ENCODE measurements around the gene MSL1. TPM values are rescaled to one million over a fixed set of nuclear protein-coding genes. Genes with fewer than 3 reads are reported as not detected.

The MSL1 gene
- total and polyA plus RNA-seq, 8 donors: 21.0 to 105 (median 33.5) TPM

DNA sequence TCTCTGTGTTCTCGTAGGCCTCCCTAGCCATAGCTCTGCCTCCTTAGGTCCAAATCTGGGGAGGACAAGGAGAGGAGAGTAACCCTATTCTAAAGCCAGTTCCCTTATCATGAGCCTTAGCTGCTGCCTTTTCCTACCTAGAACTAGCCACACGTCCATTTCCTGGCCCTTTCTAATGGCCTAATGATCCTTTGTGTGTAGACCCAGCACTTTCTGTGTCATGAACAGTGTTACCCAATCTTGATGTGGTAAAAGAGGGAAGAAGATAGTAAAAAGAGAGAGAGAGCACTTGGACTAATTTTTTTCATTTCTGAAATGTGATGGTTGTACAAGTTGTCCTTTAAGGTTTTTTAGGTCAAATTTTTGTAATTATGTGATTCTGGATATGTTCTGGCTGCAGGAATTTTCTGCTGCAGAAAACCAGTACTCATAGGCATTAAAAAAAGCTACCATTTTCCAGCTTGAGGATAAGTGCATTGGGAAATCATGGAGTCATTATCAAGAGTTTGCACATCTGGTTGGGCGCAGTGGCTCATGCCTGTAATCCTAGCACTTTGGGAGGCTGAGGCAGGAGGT lies 36.8 kb downstream of the MSL1 start:
- Histone ChIP-seq H3K4me3 (no peak overlapping the region), H3K4me1 (no peaks in the 10 kb centered on the region), H3K27me3 (no peaks in the 10 kb centered on the region), H3K9me3 (no peaks in the 10 kb centered on the region), H3K36me3 (peaks cover 0 to 39% (median 24%) of the 10 kb centered on the region in 3 donors), H3K27ac (no peak overlapping the region)
- no peak for DNase-seq
- no peak for FAIRE-seq
- TF ChIP-seq CTCF (IDR thresholded peaks at IDR 0.05): no peak
- intact Hi-C loops (cut with DNase I): no loop called here
- no peak for ATAC-seq
- WGBS, 2 donors: 70 to 75% methylated on average over 3 of the region's 3 CpGs

DNA sequence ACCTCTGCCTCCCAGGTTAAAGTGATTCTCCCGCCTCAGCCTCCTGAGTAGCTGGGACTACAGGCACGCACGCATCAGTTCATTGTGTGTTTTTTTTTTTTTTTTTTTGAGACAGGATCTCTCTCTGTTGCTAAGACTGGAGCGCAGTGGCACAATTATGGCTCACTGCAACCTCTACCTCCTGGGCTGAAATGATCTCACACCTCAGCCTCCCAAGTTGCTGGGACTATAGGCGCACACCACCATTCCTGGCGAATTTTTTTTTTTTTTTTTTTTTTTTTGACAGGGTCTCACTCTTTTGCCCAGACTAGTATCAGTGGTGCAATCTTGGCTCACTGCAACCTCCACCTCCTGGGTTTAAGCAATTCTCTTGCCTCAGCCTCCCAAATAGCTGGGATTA lies 37.7 kb downstream of the MSL1 start:
- Histone ChIP-seq H3K27me3 (no peaks in the 10 kb centered on the region), H3K27ac (no peak overlapping the region), H3K36me3 (peaks cover 0 to 44% (median 23%) of the 10 kb centered on the region in 3 donors), H3K9me3 (no peaks in the 10 kb centered on the region), H3K4me1 (no peaks in the 10 kb centered on the region), H3K4me3 (no peak overlapping the region)
- DNase-seq (peak in 1 of 6 donors; percentile 6), ATAC-seq (no peak), FAIRE-seq (no peak)
- 85 to 93% methylated on average over 6 of the region's 6 CpGs for WGBS, 2 donors
- intact Hi-C loops (cut with DNase I): no loop called here
- TF ChIP-seq CTCF (IDR thresholded peaks at IDR 0.05): no peak

DNA sequence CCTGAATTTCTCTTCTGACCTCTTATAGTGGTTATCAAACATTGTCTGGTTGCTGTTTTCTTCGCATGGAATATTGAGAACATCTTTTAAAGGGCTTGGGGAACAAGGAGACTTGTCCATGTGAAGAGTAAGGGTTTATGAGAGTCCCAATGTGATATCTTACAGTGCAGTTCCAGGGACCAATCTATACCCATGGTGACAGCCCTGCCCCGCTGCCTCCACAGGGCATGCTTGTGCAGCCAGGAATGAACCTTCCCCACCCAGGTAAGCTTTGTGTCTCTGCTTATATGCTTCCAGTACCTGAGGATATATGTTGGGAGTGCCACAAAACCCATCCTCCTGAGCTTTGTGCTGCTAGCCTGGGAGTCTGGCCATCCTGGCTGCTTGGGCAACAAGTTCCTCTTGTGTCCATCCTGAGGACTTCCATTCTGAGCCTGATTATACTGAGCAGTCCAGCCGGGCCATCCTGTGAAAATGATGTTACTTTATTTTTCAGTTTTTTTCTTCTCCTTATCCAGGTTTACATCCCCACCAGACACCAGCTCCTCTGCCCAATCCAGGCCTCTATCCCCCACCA lies 46.0 kb downstream of the MSL1 start:
- Histone ChIP-seq H3K4me3 (no peak overlapping the region), H3K4me1 (no peaks in the 10 kb centered on the region), H3K27ac (peak overlapping the region in 1 of 4 donors; percentile 0), H3K27me3 (no peaks in the 10 kb centered on the region), H3K36me3 (peaks cover 6 to 62% (median 47%) of the 10 kb centered on the region in 3 donors), H3K9me3 (no peaks in the 10 kb centered on the region)
- intact Hi-C loops (cut with DNase I): loop anchor here (5.0 to 10.0 kb wide), 5 partner anchors 53 to 173 kb away; no protein-coding TSS in a partner anchor
- 86 to 88% methylated on average over 3 of the region's 3 CpGs for WGBS, 2 donors
- DNase-seq (no peak), ATAC-seq (no peak), FAIRE-seq (no peak)
- no peak for TF ChIP-seq CTCF (IDR thresholded peaks at IDR 0.05)

GRCh38 chr17:40168262-40168832 lies 46.6 kb downstream of the MSL1 start:
- Histone ChIP-seq H3K36me3 (peaks cover 6 to 57% (median 41%) of the 10 kb centered on the region in 3 donors), H3K4me3 (no peak overlapping the region), H3K27me3 (no peaks in the 10 kb centered on the region), H3K4me1 (no peaks in the 10 kb centered on the region), H3K27ac (peak overlapping the region in 1 of 4 donors; percentile 0), H3K9me3 (no peaks in the 10 kb centered on the region)
- ATAC-seq (peak; percentile 79 to 97 (median 92)), FAIRE-seq (peak; percentile 61), DNase-seq (peak in 3 of 6 donors; percentile 28 to 51 (median 31))
- 32 to 34% methylated on average over 11 of the region's 11 CpGs for WGBS, 2 donors
- intact Hi-C loops (cut with DNase I): loop anchor here (5.0 to 10.0 kb wide), 5 partner anchors 54 to 174 kb away; no protein-coding TSS in a partner anchor
- peak; percentile 53 to 73 (median 62) for TF ChIP-seq CTCF (IDR thresholded peaks at IDR 0.05)

- no peak overlapping the region for H3K27ac ChIP-seq
- DNase-seq (no peak), FAIRE-seq (no peak), ATAC-seq (no peak)
- peaks cover 6 to 38% (median 34%) of the 10 kb centered on the region in 3 donors for H3K36me3 ChIP-seq
- no peaks in the 10 kb centered on the region for H3K4me1 ChIP-seq
- intact Hi-C loops (cut with DNase I): no loop called here
- H3K27me3 ChIP-seq: no peaks in the 10 kb centered on the region
- TF ChIP-seq CTCF (IDR thresholded peaks at IDR 0.05): no peak
- H3K9me3 ChIP-seq: no peaks in the 10 kb centered on the region
- no peak overlapping the region for H3K4me3 ChIP-seq
- 95 to 98% methylated on average over 2 of the region's 2 CpGs for WGBS, 2 donors
Observed at GRCh38 chr17:40170325-40170724, 48.6 kb downstream of the MSL1 start.

Data from pancreas (tissue), 10 donors.